CD4-positive, CD25-positive, alpha-beta regulatory T cell (primary cell): ENCODE results near the gene PYGL. TPM values are rescaled to one million over a fixed set of nuclear protein-coding genes. Genes with fewer than 3 reads are reported as not detected.
A peak's percentile ranks its signal among the peaks of the same experiment; 100 is the strongest.
"Not testable (repeated sequence)": the region's sequence is repeated elsewhere in the genome, so short reads cannot be mapped to it uniquely, and the experiment has no call there.

ENCODE experiments used
- ATAC-seq, 2 donors: fragments of 150-1000 bp; cut with Tn5 transposase; one replicate each; pipeline ENCODE4 v1.10.0; 2021; ENCODE audit warnings: low read depth in 2 of 2, moderate number of reproducible peaks in 2 of 2, moderate library complexity in 1 of 2
- DNase-seq, 3 donors: peaks; one replicate each; pipeline versions ENCODE4 v3.0.0 to v3.0.0-alpha.2; 2012 to 2022; ENCODE audit warnings: mixed read lengths in 1 of 3
- H3K27ac ChIP-seq: one replicate; pipeline ENCODE4 v1.7.0; 2013; ENCODE audit warnings: mild to moderate bottlenecking, low read length; ENCODE audit not compliant: insufficient read depth, poor library complexity, severe bottlenecking
- H3K27me3 ChIP-seq: one replicate; pipeline ENCODE4 v1.7.0; 2013; ENCODE audit warnings: low read length; ENCODE audit not compliant: control insufficient read depth, insufficient read depth
- H3K36me3 ChIP-seq: one replicate; pipeline ENCODE4 v1.7.0; 2013; ENCODE audit warnings: mild to moderate bottlenecking, low read length, moderate library complexity; ENCODE audit not compliant: control insufficient read depth, insufficient read depth
- H3K4me1 ChIP-seq: 2 replicates; pipeline ENCODE4 v1.7.0; 2013; ENCODE audit warnings: mild to moderate bottlenecking, low read length; ENCODE audit not compliant: insufficient read depth, control insufficient read depth, poor library complexity, severe bottlenecking
- H3K4me3 ChIP-seq: one replicate; pipeline ENCODE4 v1.7.0; 2013; ENCODE audit warnings: low read depth, mild to moderate bottlenecking, low read length, moderate library complexity
- H3K9me3 ChIP-seq, 2 experiments: 1 replicate in 1 of 2; 2 replicates in 1 of 2; pipeline ENCODE4 v1.7.0; 2013; ENCODE audit warnings: low read length in 2 of 2, mild to moderate bottlenecking in 1 of 2, moderate library complexity in 1 of 2; ENCODE audit not compliant: control insufficient read depth in 2 of 2
- H3K27ac Mint-ChIP-seq, 3 donors: one replicate each; pipeline ENCODE4 v1.8.0; 2020 to 2022; ENCODE audit warnings: mild to moderate bottlenecking in 3 of 3, mixed read lengths in 3 of 3, moderate library complexity in 2 of 3
- H3K27me3 Mint-ChIP-seq: one replicate; pipeline ENCODE4 v1.8.0; 2022; ENCODE audit warnings: mild to moderate bottlenecking, mixed read lengths
- H3K36me3 Mint-ChIP-seq: one replicate; pipeline ENCODE4 v1.8.0; 2020; ENCODE audit warnings: mixed read lengths
- H3K4me1 Mint-ChIP-seq, 4 donors: one replicate each; pipeline ENCODE4 v1.8.0; 2020 to 2022; ENCODE audit warnings: mixed read lengths in 4 of 4, mild to moderate bottlenecking in 1 of 4
- H3K4me3 Mint-ChIP-seq, 4 donors: one replicate each; pipeline ENCODE4 v1.8.0; 2020 to 2022; ENCODE audit warnings: mild to moderate bottlenecking in 4 of 4, mixed read lengths in 4 of 4, moderate library complexity in 3 of 4
- H3K9me3 Mint-ChIP-seq, 7 donors: one replicate each; pipeline ENCODE4 v1.8.0; 2020 to 2022; ENCODE audit warnings: mixed read lengths in 7 of 7, mild to moderate bottlenecking in 3 of 7, moderate library complexity in 2 of 7
- polyA plus RNA-seq, 4 donors: library from polyadenylated mRNA; unstranded; fragments of 300-500 nt; fragmentation: Illumina TruSeq; gene quantifications; one replicate each; pipeline ENCODE4 v1.2.3, GENCODE V29; 2021
- total RNA-seq: library from RNA; stranded (reverse); gene quantifications from one replicate; pipeline ENCODE4 v1.2.3, GENCODE V29; 2022

The PYGL gene
- total and polyA plus RNA-seq, 5 donors from 2014 or later, result 0.15 to 1.3 TPM; not detected in 3

GRCh38 chr14:50948205-50948604 lies 3.9 kb upstream of the PYGL start:
- peaks cover 0 to 4% (median 0%) of the 10 kb centered on the region in 7 donors for H3K9me3 Mint-ChIP-seq
- no peak for ATAC-seq

DNA sequence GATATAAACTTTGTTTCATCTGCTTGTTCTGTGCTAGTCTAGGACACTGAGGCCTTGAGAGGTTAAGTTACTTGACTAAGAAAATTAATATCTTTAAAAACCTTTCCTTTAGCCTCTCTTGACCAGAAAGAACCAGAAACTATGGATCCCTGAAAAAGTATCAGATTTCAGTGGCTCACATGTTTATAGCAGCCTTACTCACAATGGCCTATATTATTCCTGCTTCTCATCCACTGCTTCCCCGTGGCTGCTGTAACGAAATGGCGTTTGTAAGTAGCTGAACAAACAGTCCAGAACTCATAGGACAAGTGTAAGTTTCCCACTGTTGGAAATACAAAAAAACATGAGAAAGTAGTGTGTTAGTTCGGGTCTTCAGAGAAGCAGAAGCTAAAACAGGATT lies 3.2 kb upstream of the PYGL start:
- Mint-ChIP-seq H3K27me3 (peaks cover 32% of the 10 kb centered on the region), H3K4me3 (no peak overlapping the region), H3K4me1 (peaks cover 0 to 15% (median 6%) of the 10 kb centered on the region in 4 donors), H3K27ac (no peak overlapping the region), H3K36me3 (no peaks in the 10 kb centered on the region), H3K9me3 (peaks cover 0 to 4% (median 0%) of the 10 kb centered on the region in 7 donors)
- peaks cover 6% of the 10 kb centered on the region for H3K27me3 ChIP-seq
- no peaks in the 10 kb centered on the region for H3K9me3 ChIP-seq
- no peak for DNase-seq
- no peak overlapping the region for H3K27ac ChIP-seq
- H3K4me1 ChIP-seq, result peaks cover 19% of the 10 kb centered on the region
- no peak for ATAC-seq
- no peaks in the 10 kb centered on the region for H3K36me3 ChIP-seq
- no peak overlapping the region for H3K4me3 ChIP-seq

More at GRCh38 chr14:50948205-50948604, 3.9 kb upstream of the PYGL start:
- Mint-ChIP-seq H3K27me3 (peaks cover 37% of the 10 kb centered on the region), H3K27ac (no peak overlapping the region), H3K4me3 (no peak overlapping the region), H3K4me1 (peaks cover 0 to 11% (median 6%) of the 10 kb centered on the region in 4 donors), H3K36me3 (no peaks in the 10 kb centered on the region)
- DNase-seq, result no peak
- Histone ChIP-seq H3K4me3 (no peak overlapping the region), H3K27ac (no peak overlapping the region), H3K9me3 (no peaks in the 10 kb centered on the region), H3K27me3 (peaks cover 4% of the 10 kb centered on the region), H3K4me1 (peaks cover 17% of the 10 kb centered on the region), H3K36me3 (no peaks in the 10 kb centered on the region)

GRCh38 chr14:50946234-50946935 lies 2.1 kb upstream of the PYGL start:
- H3K9me3 ChIP-seq, result no peaks in the 10 kb centered on the region
- no peak overlapping the region for H3K4me3 ChIP-seq
- Mint-ChIP-seq H3K27ac (no peak overlapping the region), H3K4me3 (no peak overlapping the region), H3K4me1 (peaks cover 0 to 15% (median 6%) of the 10 kb centered on the region in 4 donors), H3K36me3 (no peaks in the 10 kb centered on the region), H3K27me3 (peaks cover 38% of the 10 kb centered on the region), H3K9me3 (peaks cover 0 to 7% (median 0%) of the 10 kb centered on the region in 7 donors)
- H3K36me3 ChIP-seq, result no peaks in the 10 kb centered on the region
- peaks cover 19% of the 10 kb centered on the region for H3K4me1 ChIP-seq
- ATAC-seq, result no peak
- no peak overlapping the region for H3K27ac ChIP-seq
- DNase-seq, result no peak
- H3K27me3 ChIP-seq, result peaks cover 11% of the 10 kb centered on the region

DNA sequence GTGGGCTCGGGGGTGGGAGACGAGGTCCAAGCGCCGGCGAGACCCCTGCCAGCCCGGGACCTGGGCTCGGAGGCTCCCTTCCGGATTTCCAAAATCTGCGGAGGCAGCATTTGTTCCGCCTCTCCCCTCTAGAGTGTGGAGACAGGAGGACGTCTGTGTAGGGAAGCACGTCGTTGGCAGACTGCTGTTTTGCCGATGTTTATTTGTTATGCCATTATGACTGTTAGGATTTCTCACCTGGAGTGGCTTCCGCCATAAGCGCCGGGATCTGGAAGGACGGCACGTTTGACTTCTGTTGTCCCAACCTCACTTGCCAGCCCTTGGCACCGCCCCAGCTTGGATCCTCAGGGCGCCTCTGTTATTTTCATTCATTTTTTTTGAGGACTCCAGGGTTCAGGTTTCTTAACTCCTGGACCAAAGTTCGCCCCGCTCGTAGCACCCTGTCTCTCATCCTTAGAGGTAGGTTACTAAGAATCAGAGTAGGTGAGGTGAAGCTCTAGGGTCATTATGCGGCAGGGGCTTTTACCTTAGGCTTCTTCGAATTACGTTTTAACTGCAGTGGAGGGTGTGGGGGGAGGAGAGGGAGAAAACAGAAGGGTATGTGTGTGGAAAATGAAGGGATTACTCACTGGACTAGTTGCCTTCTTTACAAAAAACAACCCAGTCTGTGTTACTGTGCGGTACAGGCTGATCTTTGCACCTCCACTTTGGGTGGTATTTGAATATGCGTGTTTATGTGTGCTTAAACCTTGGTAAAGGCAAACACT lies 547 bp upstream of the PYGL start:
- peaks cover 42% of the 10 kb centered on the region for H3K27me3 Mint-ChIP-seq
- H3K27me3 ChIP-seq, result peaks cover 14% of the 10 kb centered on the region
- H3K4me1 Mint-ChIP-seq, result peaks cover 0 to 15% (median 6%) of the 10 kb centered on the region in 4 donors
- H3K27ac ChIP-seq, result no peak overlapping the region
- peak in 1 of 2 donors; percentile 13 for ATAC-seq
- peak overlapping the region; percentile 75 to 88 (median 84) for H3K4me3 Mint-ChIP-seq
- peaks cover 19% of the 10 kb centered on the region for H3K4me1 ChIP-seq
- DNase-seq, result no peak
- no peaks in the 10 kb centered on the region for H3K36me3 ChIP-seq
- no peaks in the 10 kb centered on the region for H3K36me3 Mint-ChIP-seq
- peak overlapping the region in 2 of 3 donors; percentile 43 to 78 for H3K27ac Mint-ChIP-seq
- peaks cover 0 to 9% (median 0%) of the 10 kb centered on the region in 7 donors for H3K9me3 Mint-ChIP-seq
- H3K4me3 ChIP-seq, result no peak overlapping the region
- H3K9me3 ChIP-seq, result no peaks in the 10 kb centered on the region

- Histone ChIP-seq H3K36me3 (no peaks in the 10 kb centered on the region), H3K27ac (no peak overlapping the region), H3K4me3 (no peak overlapping the region), H3K27me3 (peaks cover 14% of the 10 kb centered on the region), H3K4me1 (peaks cover 19% of the 10 kb centered on the region), H3K9me3 (no peaks in the 10 kb centered on the region)
- H3K4me1 Mint-ChIP-seq, result peaks cover 0 to 15% (median 6%) of the 10 kb centered on the region in 4 donors
- peaks cover 0 to 9% (median 0%) of the 10 kb centered on the region in 7 donors for H3K9me3 Mint-ChIP-seq
- ATAC-seq (no peak), DNase-seq (no peak)
- no peaks in the 10 kb centered on the region for H3K36me3 Mint-ChIP-seq
- peaks cover 50% of the 10 kb centered on the region for H3K27me3 Mint-ChIP-seq
- H3K4me3 Mint-ChIP-seq, result peak overlapping the region in 2 of 4 donors; percentile 56 to 72
- H3K27ac Mint-ChIP-seq, result no peak overlapping the region
Measured at GRCh38 chr14:50943261-50943942, 881 bp downstream of the PYGL start.

DNA sequence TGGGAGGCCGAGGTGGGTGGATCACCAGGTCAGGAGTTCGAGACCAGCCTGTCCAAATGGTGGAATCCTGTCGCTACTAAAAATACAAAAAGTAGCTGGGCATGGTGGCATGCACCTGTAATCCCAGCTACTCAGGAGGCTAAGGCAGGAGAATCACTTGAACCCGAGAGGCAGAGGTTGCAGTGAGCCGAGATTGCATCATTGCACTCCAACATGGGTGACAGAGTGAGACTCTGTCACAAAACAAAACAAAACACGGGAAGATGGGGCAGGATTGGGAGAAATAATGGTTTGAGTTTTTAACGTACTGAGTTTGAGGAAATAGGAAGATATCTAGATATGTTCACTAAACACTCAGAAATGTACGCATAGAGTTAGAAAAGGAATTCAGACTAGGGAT lies 2.6 kb downstream of the PYGL start:
- not testable (repeated sequence) for ATAC-seq, H3K27ac ChIP-seq, H3K36me3 Mint-ChIP-seq, H3K27ac Mint-ChIP-seq, H3K36me3 ChIP-seq, H3K4me3 ChIP-seq, H3K9me3 Mint-ChIP-seq, H3K9me3 ChIP-seq, DNase-seq
- Mint-ChIP-seq H3K27me3 (peaks cover 49% of the 10 kb centered on the region), H3K4me3 (peak overlapping the region in 1 of 4 donors; percentile 27), H3K4me1 (peaks cover 0 to 18% (median 6%) of the 10 kb centered on the region in 4 donors)
- Histone ChIP-seq H3K27me3 (peaks cover 14% of the 10 kb centered on the region), H3K4me1 (peaks cover 19% of the 10 kb centered on the region)

- peaks cover 19% of the 10 kb centered on the region for H3K4me1 ChIP-seq
- Mint-ChIP-seq H3K4me1 (peaks cover 0 to 19% (median 6%) of the 10 kb centered on the region in 4 donors), H3K4me3 (no peak overlapping the region), H3K9me3 (peaks cover 0 to 9% (median 0%) of the 10 kb centered on the region in 7 donors), H3K27me3 (peaks cover 47% of the 10 kb centered on the region), H3K27ac (no peak overlapping the region), H3K36me3 (no peaks in the 10 kb centered on the region)
- ATAC-seq (no peak), DNase-seq (no peak)
- H3K27ac ChIP-seq, result no peak overlapping the region
- H3K36me3 ChIP-seq, result no peaks in the 10 kb centered on the region
- H3K27me3 ChIP-seq, result peaks cover 14% of the 10 kb centered on the region
- H3K9me3 ChIP-seq, result no peaks in the 10 kb centered on the region
- H3K4me3 ChIP-seq, result no peak overlapping the region
Measured at GRCh38 chr14:50941151-50941550, 3.1 kb downstream of the PYGL start.
